WERI-Rb-1 (cell line): ENCODE results near the gene STBD1.
"Not testable (repeated sequence)": the region's sequence is repeated elsewhere in the genome, so short reads cannot be mapped to it uniquely, and the experiment has no call there.

Experiments used
- DNase-seq: peaks from one replicate; pipeline ENCODE4 v3.0.0-alpha.2; 2020
- H3K27ac ChIP-seq: fragments of 250-450 bp; sonication (Bioruptor Pico); 2 replicates; pipeline ENCODE4 v1.5.1; 2020; ENCODE audit warnings: mild to moderate bottlenecking, moderate library complexity
- H3K27me3 ChIP-seq: fragments of 250-450 bp; sonication (Bioruptor Pico); 2 replicates; pipeline ENCODE4 v1.5.1; 2021; ENCODE audit warnings: mild to moderate bottlenecking, low read depth, moderate library complexity; ENCODE audit not compliant: insufficient read depth, severe bottlenecking
- H3K36me3 ChIP-seq: fragments of 250-450 bp; sonication (Bioruptor Pico); 2 replicates; pipeline ENCODE4 v1.5.1; 2020; ENCODE audit warnings: mild to moderate bottlenecking, moderate library complexity
- H3K4me3 ChIP-seq: 2 replicates; pipeline ENCODE4 v1.5.1; 2011; ENCODE audit warnings: low read depth, mild to moderate bottlenecking, control low read depth, low read length
- H3K9me3 ChIP-seq: fragments of 250-450 bp; sonication (Bioruptor Pico); 2 replicates; pipeline ENCODE4 v1.5.1; 2021; ENCODE audit warnings: mild to moderate bottlenecking, moderate library complexity; ENCODE audit not compliant: severe bottlenecking
- CTCF ChIP-seq: IDR thresholded peaks from 2 replicates; pipeline ENCODE4 v1.5.1; 2011; ENCODE audit warnings: low read depth, mild to moderate bottlenecking, control low read depth, inconsistent platforms, low read length

Gene STBD1

DNA sequence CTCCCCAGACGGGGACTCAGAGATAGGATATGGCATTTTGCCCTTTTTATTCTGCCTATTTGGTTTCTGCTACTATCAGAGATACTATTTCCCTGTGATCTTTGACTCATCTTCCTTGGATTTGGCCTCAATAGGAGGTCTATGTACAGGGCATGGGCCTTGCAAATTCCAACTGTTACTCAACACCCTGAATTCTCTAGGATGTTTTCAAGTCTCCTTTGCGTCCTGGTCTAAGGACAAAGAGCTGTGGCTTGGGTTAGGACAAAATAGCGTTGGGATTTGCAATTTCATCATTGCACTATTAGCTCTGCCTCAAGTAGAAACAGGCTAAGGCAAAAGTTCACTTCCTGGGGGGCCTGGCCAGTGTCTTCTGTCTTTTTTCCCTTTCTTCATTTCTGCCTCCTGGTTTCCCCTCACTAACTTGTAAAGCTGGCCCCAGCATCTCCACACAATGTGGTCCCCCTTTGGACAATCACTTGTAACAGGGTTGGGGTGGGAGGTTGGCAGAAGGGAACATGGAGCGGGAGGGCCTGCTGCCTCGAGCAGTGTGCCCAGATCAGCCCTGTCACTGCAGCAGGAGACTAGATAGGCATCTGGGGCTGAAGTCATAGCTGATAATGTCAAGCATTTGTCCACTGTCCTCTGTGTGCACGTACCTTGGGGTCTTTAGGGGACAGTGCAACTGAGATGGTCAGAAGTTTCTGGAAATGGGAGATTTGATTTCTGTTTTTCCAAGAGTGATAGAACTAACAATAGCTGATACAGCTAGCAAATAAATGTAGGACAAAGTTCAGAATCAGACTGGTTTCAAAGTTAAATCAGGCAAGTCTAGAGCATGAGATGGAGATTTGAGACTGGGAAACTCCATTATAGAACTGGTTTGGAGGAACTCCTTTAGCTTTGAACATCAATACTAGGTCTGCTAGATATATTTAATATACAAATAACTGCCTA, 25.8 kb upstream of the STBD1 start:
- DNase-seq: no peak
- H3K27ac ChIP-seq: no peak overlapping the region
- H3K4me3 ChIP-seq: no peak overlapping the region
- H3K27me3 ChIP-seq: no peaks in the 10 kb centered on the region
- no peaks in the 10 kb centered on the region for H3K36me3 ChIP-seq
- no peaks in the 10 kb centered on the region for H3K9me3 ChIP-seq
- no peak for TF ChIP-seq CTCF

GRCh38 chr4:76281594-76281993, 24.9 kb upstream of the STBD1 start:
- H3K9me3 ChIP-seq, DNase-seq, H3K4me3 ChIP-seq, H3K27me3 ChIP-seq, H3K36me3 ChIP-seq, H3K27ac ChIP-seq: not testable (repeated sequence)

- H3K27ac ChIP-seq: no peak overlapping the region
- H3K9me3 ChIP-seq: no peaks in the 10 kb centered on the region
- no peak for DNase-seq
- no peak overlapping the region for H3K4me3 ChIP-seq
- no peaks in the 10 kb centered on the region for H3K27me3 ChIP-seq
- no peaks in the 10 kb centered on the region for H3K36me3 ChIP-seq
- TF ChIP-seq CTCF: no peak
These were observed 23.4 kb upstream of the STBD1 start for GRCh38 chr4:76282941-76283689.

- Histone ChIP-seq H3K27ac (no peak overlapping the region), H3K4me3 (no peak overlapping the region), H3K36me3 (no peaks in the 10 kb centered on the region), H3K27me3 (no peaks in the 10 kb centered on the region), H3K9me3 (no peaks in the 10 kb centered on the region)
- TF ChIP-seq CTCF: no peak
- DNase-seq: no peak
These were observed 22.6 kb upstream of the STBD1 start for GRCh38 chr4:76283900-76284299.

- not testable (repeated sequence) for DNase-seq, H3K36me3 ChIP-seq, H3K27ac ChIP-seq, H3K9me3 ChIP-seq, H3K27me3 ChIP-seq, H3K4me3 ChIP-seq
These were observed 18.7 kb upstream of the STBD1 start for GRCh38 chr4:76287811-76288210.

GRCh38 chr4:76292730-76293129, 13.8 kb upstream of the STBD1 start:
- no peaks in the 10 kb centered on the region for H3K36me3 ChIP-seq
- no peak for TF ChIP-seq CTCF
- no peak overlapping the region for H3K27ac ChIP-seq
- DNase-seq: no peak
- H3K9me3 ChIP-seq: peaks cover 2% of the 10 kb centered on the region
- H3K27me3 ChIP-seq: no peaks in the 10 kb centered on the region
- H3K4me3 ChIP-seq: no peak overlapping the region
